Transverse colon (tissue), 3 donors: ENCODE results near the gene ADORA3.

Experiments
- CTCF ChIP-seq, 5 experiments: fragments of 200-600 bp in 3 of 5; fragments of 450-650 bp in 2 of 5; sonication (generic) in 3 of 5; IDR thresholded peaks; 1 replicate in 2 of 5; 2 replicates in 3 of 5; pipeline ENCODE4 v1.5.1; 2016 to 2017; ENCODE audit warnings: antibody characterized with exemption in 5 of 5, inconsistent platforms in 3 of 5, mild to moderate bottlenecking in 2 of 5, moderate library complexity in 1 of 5
- EP300 ChIP-seq: sonication (generic); formaldehyde crosslinking; IDR thresholded peaks from one replicate; pipeline ENCODE4 v1.6.1; 2017; ENCODE audit warnings: antibody characterized with exemption, low read depth
- POLR2A ChIP-seq: fragments of 450-650 bp; IDR thresholded peaks from one replicate; pipeline ENCODE4 v1.6.1; 2016; ENCODE audit warnings: antibody characterized with exemption, mild to moderate bottlenecking, moderate library complexity

GRCh38 chr1:111511370-111511769 is 7.9 kb upstream of the ADORA3 start:
- TF ChIP-seq EP300 (no peak), CTCF (IDR thresholded peaks at IDR 0.05) (no peak), POLR2A (no peak)
